ENCODE results near the gene CRB2.

- TF ChIP-seq, protein P1, sequence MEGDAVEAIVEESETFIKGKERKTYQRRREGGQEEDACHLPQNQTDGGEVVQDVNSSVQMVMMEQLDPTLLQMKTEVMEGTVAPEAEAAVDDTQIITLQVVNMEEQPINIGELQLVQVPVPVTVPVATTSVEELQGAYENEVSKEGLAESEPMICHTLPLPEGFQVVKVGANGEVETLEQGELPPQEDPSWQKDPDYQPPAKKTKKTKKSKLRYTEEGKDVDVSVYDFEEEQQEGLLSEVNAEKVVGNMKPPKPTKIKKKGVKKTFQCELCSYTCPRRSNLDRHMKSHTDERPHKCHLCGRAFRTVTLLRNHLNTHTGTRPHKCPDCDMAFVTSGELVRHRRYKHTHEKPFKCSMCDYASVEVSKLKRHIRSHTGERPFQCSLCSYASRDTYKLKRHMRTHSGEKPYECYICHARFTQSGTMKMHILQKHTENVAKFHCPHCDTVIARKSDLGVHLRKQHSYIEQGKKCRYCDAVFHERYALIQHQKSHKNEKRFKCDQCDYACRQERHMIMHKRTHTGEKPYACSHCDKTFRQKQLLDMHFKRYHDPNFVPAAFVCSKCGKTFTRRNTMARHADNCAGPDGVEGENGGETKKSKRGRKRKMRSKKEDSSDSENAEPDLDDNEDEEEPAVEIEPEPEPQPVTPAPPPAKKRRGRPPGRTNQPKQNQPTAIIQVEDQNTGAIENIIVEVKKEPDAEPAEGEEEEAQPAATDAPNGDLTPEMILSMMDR (IDR thresholded peaks at IDR 0.05), result no peak
- TF ChIP-seq EP300 (IDR thresholded peaks at IDR 0.05), result no peak
- TF ChIP-seq POLR2A (IDR thresholded peaks at IDR 0.05), result no peak
Measured at GRCh38 chr9:123320814-123321213, 35.2 kb upstream of the CRB2 start.

All from upper lobe of left lung (tissue), 4 donors.